RWPE2 (cell line): ENCODE measurements around the gene LTB4R.
A peak's percentile ranks its signal among the peaks of the same experiment; 100 is the strongest.

Source experiments
- ATAC-seq: fragments of 200-7000 bp; cut with Tn5 transposase; 3 replicates; pipeline ENCODE4 v1.9.1; 2021; ENCODE audit warnings: low read depth
- DNase-seq: peaks from one replicate; pipeline ENCODE4 v3.0.0-alpha.2; 2020; ENCODE audit warnings: low spot score
- H3K27ac ChIP-seq: fragments of 450-650 bp; 2 replicates; pipeline ENCODE4 v1.5.1; 2017; ENCODE audit warnings: mild to moderate bottlenecking; ENCODE audit not compliant: poor library complexity, severe bottlenecking
- H3K27me3 ChIP-seq: fragments of 250-450 bp; sonication (Bioruptor Pico); 2 replicates; pipeline ENCODE4 v1.5.1; 2021; ENCODE audit warnings: mild to moderate bottlenecking, moderate library complexity; ENCODE audit not compliant: insufficient read depth, poor library complexity, severe bottlenecking
- H3K36me3 ChIP-seq: fragments of 250-450 bp; sonication (Bioruptor Pico); 2 replicates; pipeline ENCODE4 v1.5.1; 2020; ENCODE audit warnings: low read depth, mild to moderate bottlenecking, moderate library complexity
- H3K4me1 ChIP-seq: fragments of 250-450 bp; sonication (Bioruptor Pico); 2 replicates; pipeline ENCODE4 v1.5.1; 2021; ENCODE audit warnings: mild to moderate bottlenecking, moderate library complexity; ENCODE audit not compliant: insufficient read depth, poor library complexity, severe bottlenecking
- H3K4me3 ChIP-seq: fragments of 250-450 bp; sonication (Bioruptor Pico); 2 replicates; pipeline ENCODE4 v1.5.1; 2021; ENCODE audit warnings: mild to moderate bottlenecking, moderate library complexity; ENCODE audit not compliant: severe bottlenecking
- H3K9me3 ChIP-seq: fragments of 250-450 bp; sonication (Bioruptor Pico); 2 replicates; pipeline ENCODE4 v1.5.1; 2021; ENCODE audit warnings: mild to moderate bottlenecking, moderate library complexity; ENCODE audit not compliant: severe bottlenecking
- TF ChIP-seq, protein P1 (sequence below): fragments of 450-650 bp; IDR thresholded peaks from one replicate; pipeline ENCODE4 v1.5.1; 2017; ENCODE audit warnings: mild to moderate bottlenecking, moderate library complexity; ENCODE audit not compliant: poor library complexity, severe bottlenecking

The LTB4R gene

DNA sequence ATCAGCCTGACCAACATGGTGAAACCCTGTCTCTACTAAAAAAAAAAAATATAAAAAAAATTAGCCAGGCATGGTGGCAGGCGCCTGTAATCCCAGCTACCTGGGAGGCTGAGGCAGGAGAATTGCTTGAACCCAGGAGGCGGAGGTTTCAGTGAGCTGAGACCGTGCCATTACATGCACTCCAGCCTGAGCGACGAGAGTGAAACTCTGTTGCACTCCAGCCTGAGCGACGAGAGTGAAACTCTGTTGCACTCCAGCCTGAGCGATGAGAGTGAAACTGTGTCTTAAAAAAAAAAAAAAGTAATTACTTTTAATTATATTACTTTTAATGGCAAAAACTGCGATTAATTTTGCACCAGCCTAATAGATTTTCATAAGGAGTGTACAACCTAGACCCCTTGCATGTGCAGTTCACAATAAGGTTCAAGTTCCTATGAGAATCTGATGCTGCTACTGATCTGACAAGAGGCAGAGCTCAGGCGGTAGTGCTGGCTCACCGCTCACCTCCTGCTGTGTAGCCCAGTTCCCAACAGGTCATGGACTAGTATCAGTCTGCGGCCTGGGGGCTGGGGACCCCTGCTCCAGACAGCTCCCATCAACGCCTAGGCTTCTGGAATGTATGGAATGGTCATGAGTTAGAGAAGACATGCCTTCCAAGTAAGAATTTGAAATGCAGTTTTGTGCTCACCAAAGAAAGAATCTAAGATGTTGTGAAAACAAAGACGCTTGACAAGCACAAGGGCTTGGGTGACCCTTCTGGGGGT is 10.1 kb downstream of the LTB4R start:
- Histone ChIP-seq H3K27ac (no peak overlapping the region), H3K36me3 (no peaks in the 10 kb centered on the region), H3K27me3 (no peaks in the 10 kb centered on the region), H3K4me1 (peaks cover 10% of the 10 kb centered on the region), H3K9me3 (no peaks in the 10 kb centered on the region), H3K4me3 (no peak overlapping the region)
- TF ChIP-seq, protein P1, sequence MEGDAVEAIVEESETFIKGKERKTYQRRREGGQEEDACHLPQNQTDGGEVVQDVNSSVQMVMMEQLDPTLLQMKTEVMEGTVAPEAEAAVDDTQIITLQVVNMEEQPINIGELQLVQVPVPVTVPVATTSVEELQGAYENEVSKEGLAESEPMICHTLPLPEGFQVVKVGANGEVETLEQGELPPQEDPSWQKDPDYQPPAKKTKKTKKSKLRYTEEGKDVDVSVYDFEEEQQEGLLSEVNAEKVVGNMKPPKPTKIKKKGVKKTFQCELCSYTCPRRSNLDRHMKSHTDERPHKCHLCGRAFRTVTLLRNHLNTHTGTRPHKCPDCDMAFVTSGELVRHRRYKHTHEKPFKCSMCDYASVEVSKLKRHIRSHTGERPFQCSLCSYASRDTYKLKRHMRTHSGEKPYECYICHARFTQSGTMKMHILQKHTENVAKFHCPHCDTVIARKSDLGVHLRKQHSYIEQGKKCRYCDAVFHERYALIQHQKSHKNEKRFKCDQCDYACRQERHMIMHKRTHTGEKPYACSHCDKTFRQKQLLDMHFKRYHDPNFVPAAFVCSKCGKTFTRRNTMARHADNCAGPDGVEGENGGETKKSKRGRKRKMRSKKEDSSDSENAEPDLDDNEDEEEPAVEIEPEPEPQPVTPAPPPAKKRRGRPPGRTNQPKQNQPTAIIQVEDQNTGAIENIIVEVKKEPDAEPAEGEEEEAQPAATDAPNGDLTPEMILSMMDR = no peak
- DNase-seq (no peak), ATAC-seq (no peak)

DNA sequence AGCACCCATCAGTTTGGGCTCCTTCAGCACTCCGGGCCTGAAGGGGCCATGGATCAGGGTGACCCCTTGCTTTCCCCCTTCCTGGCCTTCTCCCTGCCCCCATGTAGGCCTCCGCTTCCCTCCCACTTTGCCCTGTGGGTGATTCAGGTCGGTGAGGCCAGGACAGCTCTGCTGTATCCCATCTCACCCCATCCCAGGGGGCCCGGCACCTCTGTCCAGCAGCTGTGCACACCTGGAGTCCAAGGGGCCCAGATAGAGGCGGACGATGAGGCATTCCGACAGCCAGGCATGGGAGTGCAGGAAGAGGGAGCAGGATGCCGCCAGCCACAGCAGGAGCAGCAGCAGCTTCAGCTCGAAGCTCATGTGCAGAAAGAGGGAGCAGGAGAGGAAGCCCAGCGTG is 11.4 kb downstream of the LTB4R start:
- Histone ChIP-seq H3K27ac (no peak overlapping the region), H3K36me3 (no peaks in the 10 kb centered on the region), H3K4me3 (no peak overlapping the region), H3K27me3 (no peaks in the 10 kb centered on the region), H3K4me1 (peaks cover under 1% of the 10 kb centered on the region), H3K9me3 (no peaks in the 10 kb centered on the region)
- ATAC-seq = no peak
- TF ChIP-seq, protein P1 = no peak
- no peak for DNase-seq

DNA sequence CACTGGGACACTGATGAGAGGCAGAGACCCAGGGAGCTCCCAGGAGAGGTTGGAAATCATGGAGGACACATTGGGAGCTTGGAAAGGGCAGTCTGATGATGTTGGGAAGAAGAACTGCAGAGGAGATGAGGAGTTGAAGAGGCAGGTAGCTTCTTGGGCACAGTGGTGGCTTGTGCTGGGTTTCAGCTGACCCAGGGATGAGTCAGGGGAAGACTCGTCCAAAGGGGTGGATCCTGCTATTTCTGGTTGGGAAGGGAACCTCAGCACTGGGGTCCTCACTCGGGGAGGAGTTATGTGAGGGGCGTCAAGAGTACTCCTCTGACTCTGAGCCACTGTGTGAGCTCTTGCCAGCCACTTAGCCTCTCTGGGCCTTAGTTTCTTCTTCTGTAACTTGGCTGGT is 12.0 kb downstream of the LTB4R start:
- Histone ChIP-seq H3K27me3 (no peaks in the 10 kb centered on the region), H3K4me3 (no peak overlapping the region), H3K27ac (no peak overlapping the region), H3K9me3 (no peaks in the 10 kb centered on the region), H3K4me1 (no peaks in the 10 kb centered on the region), H3K36me3 (no peaks in the 10 kb centered on the region)
- DNase-seq = no peak
- ATAC-seq = no peak
- TF ChIP-seq, protein P1 = no peak

DNA sequence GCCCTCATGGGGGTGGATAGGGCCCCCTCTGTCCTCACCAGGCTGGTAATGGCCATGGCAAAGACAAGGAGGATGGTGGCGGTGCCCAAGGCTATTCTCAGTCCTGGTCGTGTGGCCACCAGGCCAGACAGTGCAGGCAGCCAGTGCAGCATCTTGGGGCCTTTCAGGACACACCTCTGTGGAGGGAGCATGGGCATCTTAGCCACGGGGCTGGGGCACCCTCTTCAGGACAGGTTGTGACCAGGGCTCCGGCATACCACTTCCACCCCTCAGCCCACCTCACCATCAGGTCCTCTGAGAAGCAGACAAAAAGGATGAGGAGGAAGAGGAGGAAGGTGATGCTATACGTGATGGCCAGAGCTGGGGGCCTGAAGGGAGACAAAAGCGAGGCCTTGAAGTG is 12.7 kb downstream of the LTB4R start:
- H3K27me3 ChIP-seq = no peaks in the 10 kb centered on the region
- DNase-seq = no peak
- no peaks in the 10 kb centered on the region for H3K36me3 ChIP-seq
- H3K9me3 ChIP-seq = no peaks in the 10 kb centered on the region
- ATAC-seq = 0 out of 3 replicates have a peak, but pooled peaks have one; percentile 26
- H3K27ac ChIP-seq = no peak overlapping the region
- TF ChIP-seq, protein P1 = no peak
- H3K4me1 ChIP-seq = no peaks in the 10 kb centered on the region
- H3K4me3 ChIP-seq = no peak overlapping the region

DNA sequence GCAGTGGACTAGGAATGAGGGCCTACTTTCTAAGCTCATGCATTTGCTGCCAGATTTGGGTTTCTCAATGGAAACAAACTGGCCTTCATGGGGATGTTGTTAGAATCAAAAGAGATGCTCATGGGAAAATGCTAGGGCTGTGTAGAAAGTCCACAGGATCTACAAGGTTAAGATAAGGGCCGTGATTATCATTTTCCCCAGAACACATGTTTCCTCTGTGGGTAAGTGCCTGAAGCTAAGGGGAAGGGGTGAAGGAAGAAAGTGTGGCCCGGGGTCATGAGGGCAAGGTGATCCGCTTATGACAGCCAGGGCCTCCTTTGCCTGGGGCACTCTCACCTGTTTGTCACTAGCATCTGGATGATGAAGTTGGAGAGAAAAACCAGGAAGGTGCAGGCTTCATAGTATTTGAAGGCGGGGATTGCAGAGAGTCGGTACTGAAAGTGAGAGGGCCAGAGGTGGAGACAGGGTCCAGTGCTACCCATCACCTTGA is 13.8 kb downstream of the LTB4R start:
- DNase-seq (no peak), ATAC-seq (no peak)
- Histone ChIP-seq H3K4me1 (no peaks in the 10 kb centered on the region), H3K9me3 (no peaks in the 10 kb centered on the region), H3K27ac (no peak overlapping the region), H3K27me3 (no peaks in the 10 kb centered on the region), H3K36me3 (no peaks in the 10 kb centered on the region), H3K4me3 (no peak overlapping the region)
- TF ChIP-seq, protein P1 = no peak
